ENCODE results near the gene MRLN.
"Not testable (repeated sequence)": the region's sequence is repeated elsewhere in the genome, so short reads cannot be mapped to it uniquely, and the experiment has no call there.

MRLN gene

GRCh38 chr10:59745163-59745650 lies 8.0 kb downstream of the MRLN start:
- TF ChIP-seq CTCF (conservative IDR thresholded peaks at IDR 0.05; ENCODE audit: low read depth, low read length), result no peak
- Histone ChIP-seq H3K27ac (no peak overlapping the region), H3K79me2 (ENCODE audit: insufficient read depth, low read depth) (no peaks in the 10 kb centered on the region), H3K4me3 (IDR thresholded peaks at IDR 0.05; ENCODE audit: insufficient read depth, low read depth, low read length) (no peak overlapping the region), H3K36me3 (ENCODE audit: insufficient read depth) (no peaks in the 10 kb centered on the region), H2AFZ (ENCODE audit: low read depth) (no peak overlapping the region), H3K4me2 (no peak overlapping the region), H3K9ac (no peak overlapping the region), H3K4me1 (ENCODE audit: low read depth, poor library complexity, severe bottlenecking) (no peaks in the 10 kb centered on the region), H3K27me3 (ENCODE audit: insufficient read depth, low read depth) (no peaks in the 10 kb centered on the region), H4K20me1 (ENCODE audit: insufficient read depth) (no peaks in the 10 kb centered on the region)

- not testable (repeated sequence) for H3K36me3 ChIP-seq (ENCODE audit: insufficient read depth); H3K4me2 ChIP-seq; H3K27me3 ChIP-seq (ENCODE audit: insufficient read depth, low read depth); H2AFZ ChIP-seq (ENCODE audit: low read depth); H3K9ac ChIP-seq; H3K79me2 ChIP-seq (ENCODE audit: insufficient read depth, low read depth); H3K4me3 ChIP-seq (IDR thresholded peaks at IDR 0.05; ENCODE audit: insufficient read depth, low read depth, low read length); H3K4me1 ChIP-seq (ENCODE audit: low read depth, poor library complexity, severe bottlenecking); H3K27ac ChIP-seq; H4K20me1 ChIP-seq (ENCODE audit: insufficient read depth)
These were observed 8.5 kb downstream of the MRLN start for GRCh38 chr10:59744762-59745161.

- not testable (repeated sequence) for H3K9ac ChIP-seq; H4K20me1 ChIP-seq (ENCODE audit: insufficient read depth); H3K27me3 ChIP-seq (ENCODE audit: insufficient read depth, low read depth); H3K4me3 ChIP-seq (IDR thresholded peaks at IDR 0.05; ENCODE audit: insufficient read depth, low read depth, low read length); H3K4me1 ChIP-seq (ENCODE audit: low read depth, poor library complexity, severe bottlenecking); H2AFZ ChIP-seq (ENCODE audit: low read depth); H3K4me2 ChIP-seq; H3K27ac ChIP-seq; H3K79me2 ChIP-seq (ENCODE audit: insufficient read depth, low read depth); H3K36me3 ChIP-seq (ENCODE audit: insufficient read depth)
These were observed 9.1 kb downstream of the MRLN start for GRCh38 chr10:59744156-59744555.

GRCh38 chr10:59741583-59741982 lies 11.7 kb downstream of the MRLN start:
- TF ChIP-seq CTCF (conservative IDR thresholded peaks at IDR 0.05; ENCODE audit: low read depth, low read length), result no peak
- H3K27ac ChIP-seq, result no peak overlapping the region
- no peaks in the 10 kb centered on the region for H3K79me2 ChIP-seq (ENCODE audit: insufficient read depth, low read depth)
- H3K4me1 ChIP-seq (ENCODE audit: low read depth, poor library complexity, severe bottlenecking), result no peaks in the 10 kb centered on the region
- H3K4me3 ChIP-seq (IDR thresholded peaks at IDR 0.05; ENCODE audit: insufficient read depth, low read depth, low read length), result no peak overlapping the region
- no peak overlapping the region for H3K9ac ChIP-seq
- no peak overlapping the region for H3K4me2 ChIP-seq
- H4K20me1 ChIP-seq (ENCODE audit: insufficient read depth), result no peaks in the 10 kb centered on the region
- no peak overlapping the region for H2AFZ ChIP-seq (ENCODE audit: low read depth)
- H3K36me3 ChIP-seq (ENCODE audit: insufficient read depth), result no peaks in the 10 kb centered on the region
- H3K27me3 ChIP-seq (ENCODE audit: insufficient read depth, low read depth), result no peaks in the 10 kb centered on the region

GRCh38 chr10:59741048-59741447 lies 12.2 kb downstream of the MRLN start:
- no peak for TF ChIP-seq CTCF (conservative IDR thresholded peaks at IDR 0.05; ENCODE audit: low read depth, low read length)
- H3K4me2 ChIP-seq, result no peak overlapping the region
- H3K4me3 ChIP-seq (IDR thresholded peaks at IDR 0.05; ENCODE audit: insufficient read depth, low read depth, low read length), result no peak overlapping the region
- no peak overlapping the region for H3K27ac ChIP-seq
- H3K27me3 ChIP-seq (ENCODE audit: insufficient read depth, low read depth), result no peaks in the 10 kb centered on the region
- no peaks in the 10 kb centered on the region for H3K79me2 ChIP-seq (ENCODE audit: insufficient read depth, low read depth)
- H3K36me3 ChIP-seq (ENCODE audit: insufficient read depth), result no peaks in the 10 kb centered on the region
- no peak overlapping the region for H3K9ac ChIP-seq
- H4K20me1 ChIP-seq (ENCODE audit: insufficient read depth), result no peaks in the 10 kb centered on the region
- no peaks in the 10 kb centered on the region for H3K4me1 ChIP-seq (ENCODE audit: low read depth, poor library complexity, severe bottlenecking)
- no peak overlapping the region for H2AFZ ChIP-seq (ENCODE audit: low read depth)
